GM19238 (cell line): Measurements from ENCODE around the gene EDA.
"Not testable (repeated sequence)": the region's sequence is repeated elsewhere in the genome, so short reads cannot be mapped to it uniquely, and the experiment has no call there.

Experiments
- DNase-seq: peaks from one replicate; pipeline ENCODE4 v3.0.0; 2011; ENCODE audit warnings: low spot score; ENCODE audit not compliant: insufficient read length

The EDA gene

GRCh38 chrX:69951753-69952152 is 335.8 kb downstream of the EDA start:
- no peak for DNase-seq

- DNase-seq, result no peak
Measured at GRCh38 chrX:69959712-69960111, 343.8 kb downstream of the EDA start.

- DNase-seq, result no peak
Measured at GRCh38 chrX:69961365-69962072, 345.6 kb downstream of the EDA start.

- DNase-seq, result no peak
Measured at GRCh38 chrX:69968950-69969349, 353.0 kb downstream of the EDA start.

DNA sequence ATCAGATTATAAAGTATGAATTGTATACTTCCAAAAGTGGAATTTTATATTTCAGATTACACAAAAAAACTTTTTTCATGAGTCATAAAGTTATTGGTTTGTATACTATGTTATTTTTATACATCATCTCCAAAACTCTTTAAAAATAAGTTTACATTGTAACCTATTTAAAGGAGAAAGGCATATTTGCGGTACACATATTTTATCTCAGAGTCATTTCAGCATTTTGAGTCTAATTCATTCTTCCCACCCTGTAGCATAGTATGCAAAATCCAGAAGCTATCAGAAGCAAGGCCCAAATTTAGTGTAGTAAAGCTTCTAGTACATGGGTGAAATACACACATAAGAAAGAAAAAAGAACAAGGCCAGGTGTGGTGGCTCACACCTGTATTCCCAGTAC is 353.5 kb downstream of the EDA start:
- no peak for DNase-seq

DNA sequence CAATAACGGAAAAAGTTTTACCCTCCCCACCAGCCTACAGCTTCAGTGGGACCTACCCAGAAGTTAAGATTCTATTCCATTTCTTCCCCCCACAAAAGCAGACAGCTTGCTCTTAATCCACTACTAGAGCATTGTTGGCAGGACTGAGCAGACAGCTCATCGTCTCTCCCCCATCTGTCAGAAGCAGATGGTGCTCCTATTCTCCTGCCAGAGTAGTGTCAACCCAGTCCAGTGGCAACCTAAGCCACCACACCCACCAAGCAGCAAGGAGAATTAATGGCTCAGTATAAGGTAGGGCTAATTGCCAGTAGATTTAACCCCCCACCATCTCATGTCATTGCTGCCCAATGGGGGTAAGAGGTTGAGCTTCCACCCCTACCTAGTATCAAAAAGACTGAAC is 371.8 kb downstream of the EDA start:
- no peak for DNase-seq

DNA sequence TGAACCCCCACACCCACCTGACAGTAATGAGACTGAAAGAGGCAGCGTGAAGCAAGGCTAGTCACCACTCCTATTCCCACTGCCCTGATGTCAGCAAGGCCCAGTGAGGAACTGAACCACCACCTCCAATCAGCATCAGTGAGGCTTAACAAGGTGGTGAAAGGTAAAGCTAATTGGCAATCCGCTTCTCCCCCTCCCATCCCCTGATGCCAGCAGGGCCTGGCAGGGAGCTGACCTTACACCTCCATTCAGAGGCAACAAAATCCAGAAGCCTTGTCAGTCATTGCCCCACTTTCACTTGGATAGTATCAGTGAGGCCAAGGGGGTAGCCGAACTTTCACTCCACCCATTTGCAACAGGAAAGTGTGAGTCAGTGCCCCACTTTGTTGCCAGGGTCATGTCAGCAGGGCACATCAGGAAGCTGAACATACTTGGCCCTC is 373.1 kb downstream of the EDA start:
- no peak for DNase-seq

DNA sequence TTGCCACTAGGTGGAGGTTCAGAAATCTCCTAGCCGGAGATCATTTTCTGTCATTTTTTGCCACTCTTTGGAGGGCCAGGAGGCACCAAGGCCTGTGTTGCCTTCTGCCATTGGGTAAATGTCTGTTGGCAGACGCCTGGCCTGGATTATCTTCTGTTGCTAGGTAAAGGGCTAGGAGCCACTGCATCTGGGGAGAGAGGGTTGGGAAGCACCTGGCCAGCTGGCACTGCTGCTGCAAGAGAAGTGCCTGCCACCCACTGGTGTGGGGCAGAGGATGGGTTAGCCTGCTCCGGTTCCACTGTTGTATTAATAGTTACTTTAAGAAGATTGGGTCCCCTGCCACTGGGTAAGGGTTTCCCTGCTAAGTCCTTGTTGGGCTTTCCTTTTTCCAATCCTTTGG is 375.8 kb downstream of the EDA start:
- no peak for DNase-seq

- no peak for DNase-seq
Measured at GRCh38 chrX:69993494-69993893, 377.6 kb downstream of the EDA start.

GRCh38 chrX:69995362-69996112 is 379.6 kb downstream of the EDA start:
- DNase-seq, result no peak

DNA sequence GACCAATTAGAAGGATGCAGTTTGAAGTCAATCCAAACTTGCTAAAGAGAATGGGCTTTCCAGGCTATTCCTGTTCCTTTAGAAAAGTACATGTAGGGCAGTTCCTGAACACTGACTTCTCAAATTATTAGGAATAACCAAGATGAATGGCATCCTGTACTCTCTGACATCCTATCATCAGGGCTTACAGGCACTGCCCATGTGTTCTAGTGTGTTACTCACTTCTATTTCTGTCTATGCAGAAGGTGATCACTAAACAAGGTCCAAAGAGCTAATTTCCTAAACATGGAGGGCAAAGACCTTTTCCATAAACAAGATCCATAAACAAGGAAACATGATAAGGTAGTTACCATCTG is 380.2 kb downstream of the EDA start:
- no peak for DNase-seq

DNA sequence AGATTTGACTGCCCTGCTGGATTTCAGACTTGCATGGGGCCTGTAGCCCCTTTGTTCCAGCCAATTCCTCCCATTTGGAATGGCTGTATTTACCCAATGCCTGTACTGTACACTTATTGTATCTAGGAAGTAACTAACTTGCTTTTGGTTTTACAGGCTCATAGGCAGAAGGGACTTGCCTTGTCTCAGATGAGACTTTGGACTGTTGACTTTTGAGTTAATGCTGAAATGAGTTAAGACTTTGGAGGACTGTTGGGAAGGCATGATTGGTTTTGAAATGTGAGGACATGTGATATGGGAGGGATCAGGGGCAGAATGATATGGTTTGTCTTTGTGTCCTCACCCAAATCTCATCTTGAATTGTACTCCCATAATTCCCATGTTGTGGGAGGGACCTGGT is 382.4 kb downstream of the EDA start:
- DNase-seq, result not testable (repeated sequence)

GRCh38 chrX:70001269-70001668 is 385.4 kb downstream of the EDA start:
- no peak for DNase-seq

DNA sequence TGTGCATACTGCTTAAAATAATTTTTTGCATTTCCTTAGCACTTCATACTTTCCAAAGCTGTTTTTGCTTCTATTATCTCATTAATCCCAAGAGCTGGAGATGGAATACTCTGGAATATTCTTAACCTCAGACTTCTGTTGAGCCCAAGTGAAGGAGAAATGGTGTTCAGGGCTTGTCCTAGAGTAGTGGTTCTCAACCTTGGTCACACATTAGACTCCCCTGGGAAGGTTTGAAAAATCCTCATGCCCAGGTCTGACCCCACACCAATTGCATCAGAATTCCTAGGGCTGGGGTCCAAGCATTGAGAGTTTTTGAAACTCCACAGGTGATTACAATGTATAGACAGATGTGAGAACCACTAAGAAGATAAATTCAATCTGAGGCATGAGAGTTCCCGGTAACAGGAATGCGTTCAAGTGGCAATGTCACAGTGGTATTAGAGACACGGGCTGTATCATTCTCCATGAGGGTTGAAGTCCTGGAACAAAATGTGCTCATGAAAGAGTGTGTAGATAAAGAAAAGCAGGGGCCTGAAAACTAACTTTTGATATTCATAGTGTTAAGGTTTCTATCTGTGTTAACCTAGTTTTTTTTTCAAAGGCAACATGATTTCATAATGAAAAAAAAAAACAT is 385.9 kb downstream of the EDA start:
- no peak for DNase-seq

GRCh38 chrX:70007946-70008345 is 392.0 kb downstream of the EDA start:
- no peak for DNase-seq

GRCh38 chrX:70009049-70009448 is 393.1 kb downstream of the EDA start:
- DNase-seq, result no peak

DNA sequence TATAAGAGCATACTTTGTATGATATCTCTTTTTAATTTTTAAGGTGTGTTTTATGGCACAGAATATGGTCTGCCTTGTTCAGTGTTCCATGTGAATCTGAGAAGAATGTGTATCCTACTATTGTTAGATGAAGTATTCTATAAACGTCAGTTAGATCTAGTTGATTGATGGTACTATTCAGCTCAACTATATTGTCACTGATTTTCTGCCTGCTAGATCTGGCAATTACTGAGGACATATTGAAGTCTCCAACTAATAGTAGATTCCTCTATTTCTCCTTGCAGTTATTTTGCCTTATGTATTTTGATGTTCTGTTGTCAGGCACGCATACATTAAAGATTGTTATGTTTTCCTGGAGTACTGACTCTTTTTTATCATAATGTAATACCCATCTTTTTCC is 394.1 kb downstream of the EDA start:
- DNase-seq, result no peak

DNA sequence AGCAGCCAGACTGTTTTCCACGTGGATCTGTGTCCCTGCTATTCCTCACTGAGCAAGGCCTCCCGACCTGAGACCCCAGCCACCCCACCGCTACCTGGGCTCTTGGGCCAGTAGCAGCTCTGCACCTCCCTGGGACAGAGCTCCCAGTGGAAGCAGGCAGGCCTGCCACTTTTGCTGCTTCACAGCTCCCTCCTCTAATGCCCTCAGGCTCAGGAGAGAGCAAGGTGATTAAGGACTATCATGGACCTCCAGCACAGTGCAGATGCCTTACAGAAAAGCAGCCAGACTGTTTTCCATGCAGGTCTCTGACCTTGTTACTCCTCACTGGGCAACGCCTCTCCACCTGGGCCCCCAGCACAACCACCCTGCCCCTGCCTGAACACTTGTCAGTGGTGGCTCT is 396.8 kb downstream of the EDA start:
- no peak for DNase-seq

GRCh38 chrX:70013466-70014381 is 397.8 kb downstream of the EDA start:
- DNase-seq, result no peak

DNA sequence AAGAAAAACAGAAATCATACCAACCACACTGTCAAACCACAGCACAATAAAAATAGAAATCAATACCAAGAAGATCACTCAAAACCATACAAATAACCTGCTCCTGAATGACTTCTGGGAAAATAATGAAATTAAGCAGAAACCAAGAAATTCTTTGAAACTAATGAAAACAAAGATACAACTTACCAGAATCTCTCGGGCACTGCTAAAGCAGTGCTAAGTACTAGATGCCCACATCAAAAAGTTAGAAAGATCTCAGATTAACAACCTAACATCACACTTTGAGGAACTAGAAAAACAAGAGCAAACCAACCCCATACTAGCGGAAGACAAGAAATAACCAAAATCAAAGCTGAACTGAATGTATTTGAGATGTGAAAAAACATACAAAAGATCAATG is 400.6 kb downstream of the EDA start:
- no peak for DNase-seq

- no peak for DNase-seq
Measured at GRCh38 chrX:70022616-70023015, 406.7 kb downstream of the EDA start.

GRCh38 chrX:70025464-70025863 is 409.6 kb downstream of the EDA start:
- no peak for DNase-seq
